Stimulated activated CD8-positive, alpha-beta memory T cell treated with anti-CD3 and anti-CD28 coated beads, Interleukin-15, amount 100 ng/mL, for 48 hours (primary cell): ENCODE results near the gene NDUFS6.
"Not testable (repeated sequence)": the region's sequence is repeated elsewhere in the genome, so short reads cannot be mapped to it uniquely, and the experiment has no call there.

Experiments
- DNase-seq, 2 donors: peaks; one replicate each; pipeline ENCODE4 v3.0.0-alpha.2; 2020; ENCODE audit warnings: low read depth in 2 of 2

The NDUFS6 gene

DNA sequence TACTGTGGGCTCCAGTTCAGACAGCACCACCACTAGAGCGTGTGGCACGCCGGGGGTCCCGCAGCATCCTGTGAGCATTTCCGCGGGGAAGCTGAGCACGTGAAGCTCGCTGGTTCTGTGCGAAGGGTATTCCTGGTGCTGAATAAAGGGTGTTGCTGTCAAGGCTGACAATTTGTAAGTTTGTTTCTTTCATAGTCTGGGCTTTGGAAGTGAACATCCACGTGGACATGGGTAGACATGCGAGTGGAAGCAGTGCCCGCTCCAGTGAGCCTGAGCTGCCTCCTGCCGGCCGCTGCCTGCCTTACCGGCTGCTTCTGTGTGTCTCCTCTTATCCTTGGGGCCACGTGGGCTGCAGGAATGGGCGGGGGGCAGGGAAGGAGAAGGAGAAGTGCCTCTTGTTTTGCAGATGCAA is 14.7 kb downstream of the NDUFS6 start:
- no peak for DNase-seq

DNA sequence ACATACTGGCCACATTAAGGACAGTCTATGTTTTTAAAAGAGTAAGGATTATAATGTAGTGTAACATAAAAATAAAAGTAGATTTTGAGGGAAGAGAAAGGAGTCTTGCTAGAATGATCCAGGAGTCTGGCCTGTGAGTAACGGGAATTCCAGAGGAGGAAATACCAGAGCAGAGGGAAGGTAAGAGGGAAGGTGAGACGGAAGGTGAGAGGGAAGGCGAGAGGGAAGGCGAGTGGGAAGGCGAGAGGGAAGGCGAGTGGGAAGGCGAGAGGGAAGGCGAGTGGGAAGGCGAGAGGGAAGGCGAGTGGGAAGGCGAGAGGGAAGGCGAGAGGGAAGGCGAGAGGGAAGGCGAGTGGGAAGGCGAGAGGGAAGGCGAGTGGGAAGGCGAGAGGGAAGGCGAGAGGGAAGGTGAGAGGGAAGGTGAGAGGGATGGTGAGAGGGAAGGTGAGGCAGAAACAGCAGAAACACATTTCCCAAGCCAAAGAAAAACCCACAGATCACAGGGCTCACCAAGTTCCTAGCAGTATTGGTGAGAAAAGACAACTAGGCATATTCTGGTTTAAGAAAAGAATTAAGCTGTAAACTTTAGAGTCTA is 15.4 kb downstream of the NDUFS6 start:
- DNase-seq, result not testable (repeated sequence)

GRCh38 chr5:1817261-1818043 is 16.2 kb downstream of the NDUFS6 start:
- no peak for DNase-seq

DNA sequence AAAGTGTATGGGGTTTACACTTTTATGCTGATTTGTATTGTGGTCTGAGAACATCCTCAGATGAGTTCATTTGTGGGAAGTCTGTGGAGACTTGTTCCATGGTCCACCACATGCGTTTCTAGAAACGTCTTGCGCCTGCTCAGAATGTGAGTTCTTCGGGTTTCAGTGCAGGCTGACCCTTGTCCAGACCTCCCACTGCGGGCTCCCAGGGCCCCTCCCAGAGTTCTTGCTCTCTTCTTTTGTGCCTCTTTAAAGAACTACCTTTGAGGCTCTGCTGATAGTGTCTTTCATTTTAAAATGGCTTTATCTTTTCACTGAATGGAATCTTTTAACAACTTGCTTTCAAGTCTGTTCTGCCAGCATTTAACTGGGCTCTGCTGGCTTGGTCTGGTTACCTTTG is 17.6 kb downstream of the NDUFS6 start:
- DNase-seq, result no peak

GRCh38 chr5:1819458-1819857 is 18.3 kb downstream of the NDUFS6 start:
- no peak for DNase-seq

- DNase-seq, result no peak
Measured at GRCh38 chr5:1820381-1820780, 19.2 kb downstream of the NDUFS6 start.

DNA sequence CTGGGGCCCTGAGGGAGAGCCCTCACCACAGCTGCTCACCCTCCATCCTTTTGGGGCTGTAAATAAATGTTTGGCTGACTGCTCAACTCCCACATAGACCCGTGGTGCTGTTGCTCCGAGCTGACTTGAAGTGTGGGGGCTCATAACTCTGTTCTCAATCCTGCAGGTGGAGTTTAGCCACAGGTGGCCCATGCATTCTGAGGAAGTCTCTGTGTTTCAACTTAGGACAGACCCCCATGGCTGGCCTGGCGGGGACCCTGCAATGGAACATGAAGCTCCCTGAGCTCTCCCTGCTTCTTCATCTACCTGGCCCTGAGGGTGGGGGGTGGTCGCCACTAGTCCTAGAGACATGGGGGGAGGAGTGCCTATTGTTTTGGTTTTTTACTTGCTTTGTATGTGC is 19.7 kb downstream of the NDUFS6 start:
- no peak for DNase-seq

- DNase-seq, result no peak
Measured at GRCh38 chr5:1821862-1822261, 20.7 kb downstream of the NDUFS6 start.

GRCh38 chr5:1823381-1824034 is 22.3 kb downstream of the NDUFS6 start:
- DNase-seq, result no peak

DNA sequence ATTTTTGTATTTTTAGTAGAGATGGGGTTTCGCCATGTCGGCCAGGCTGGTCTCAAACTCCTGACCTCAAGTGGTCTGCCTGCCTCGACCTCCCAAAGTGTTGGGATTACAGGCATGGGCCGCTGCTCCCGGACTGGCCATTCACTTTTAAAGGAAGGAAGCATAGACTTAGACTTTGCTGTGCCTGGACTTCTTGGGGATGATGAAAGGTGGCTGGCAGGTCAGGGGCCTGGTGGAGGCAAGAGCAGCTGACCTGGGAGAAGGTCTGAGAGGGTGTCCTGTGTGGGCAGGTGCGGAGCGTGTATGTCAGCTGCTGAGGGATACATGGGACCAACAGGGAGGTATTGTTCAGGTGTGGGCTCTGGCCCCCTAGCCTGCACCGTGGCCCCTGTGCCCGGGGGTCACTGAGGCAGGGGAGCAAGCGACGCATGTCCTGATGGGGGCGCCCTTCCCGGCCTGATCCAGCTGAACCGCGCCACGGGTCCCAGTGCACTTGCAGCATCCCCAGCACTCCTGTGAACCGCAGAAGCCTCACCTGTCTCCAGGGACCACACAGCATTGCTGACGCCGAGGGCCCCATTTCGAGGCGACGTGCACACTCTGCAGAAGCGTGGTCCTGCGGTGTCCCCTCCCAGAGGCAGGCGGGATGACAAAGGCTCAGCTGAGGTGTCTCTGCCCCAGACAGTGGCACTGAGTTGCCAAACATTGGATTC is 23.1 kb downstream of the NDUFS6 start:
- no peak for DNase-seq

GRCh38 chr5:1824903-1825841 is 24.0 kb downstream of the NDUFS6 start:
- DNase-seq, result no peak

DNA sequence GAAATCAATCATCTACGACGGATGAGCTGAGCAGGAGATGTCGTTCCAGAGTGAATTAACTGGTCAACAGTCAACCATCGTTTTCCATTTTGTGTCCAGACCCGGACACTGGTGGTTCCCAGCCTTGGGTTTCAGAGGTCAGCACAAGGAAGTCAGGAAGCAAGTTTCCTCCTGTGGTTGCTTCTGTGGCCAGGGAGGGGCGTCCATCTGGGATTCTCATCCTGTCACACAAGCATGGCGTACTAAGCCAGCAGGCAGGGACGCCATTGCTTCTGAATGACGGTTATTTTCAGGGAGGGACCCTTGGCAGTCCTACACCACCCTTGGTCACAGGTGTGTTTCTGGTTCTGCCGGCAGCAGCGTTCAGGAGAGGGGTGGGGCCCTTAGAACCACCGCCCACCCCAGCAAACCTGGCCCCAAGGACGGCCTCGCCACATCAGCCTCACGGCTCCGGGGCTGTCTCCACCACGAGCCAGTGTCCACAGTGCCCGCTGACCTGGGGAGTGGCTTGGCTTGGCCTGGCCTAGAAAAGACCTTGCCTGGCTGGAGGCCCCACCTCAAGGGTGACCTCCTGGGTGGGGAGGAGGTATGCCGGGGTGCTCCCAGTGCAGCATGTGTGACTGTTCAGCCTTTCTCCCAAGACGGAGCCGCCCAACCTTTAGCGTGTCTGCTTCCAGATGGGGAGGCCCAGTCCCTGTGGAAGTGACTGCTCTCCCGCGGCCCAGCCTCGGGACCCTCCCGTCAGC is 25.2 kb downstream of the NDUFS6 start:
- DNase-seq, result no peak

GRCh38 chr5:1827025-1827885 is 26.0 kb downstream of the NDUFS6 start:
- no peak for DNase-seq

DNA sequence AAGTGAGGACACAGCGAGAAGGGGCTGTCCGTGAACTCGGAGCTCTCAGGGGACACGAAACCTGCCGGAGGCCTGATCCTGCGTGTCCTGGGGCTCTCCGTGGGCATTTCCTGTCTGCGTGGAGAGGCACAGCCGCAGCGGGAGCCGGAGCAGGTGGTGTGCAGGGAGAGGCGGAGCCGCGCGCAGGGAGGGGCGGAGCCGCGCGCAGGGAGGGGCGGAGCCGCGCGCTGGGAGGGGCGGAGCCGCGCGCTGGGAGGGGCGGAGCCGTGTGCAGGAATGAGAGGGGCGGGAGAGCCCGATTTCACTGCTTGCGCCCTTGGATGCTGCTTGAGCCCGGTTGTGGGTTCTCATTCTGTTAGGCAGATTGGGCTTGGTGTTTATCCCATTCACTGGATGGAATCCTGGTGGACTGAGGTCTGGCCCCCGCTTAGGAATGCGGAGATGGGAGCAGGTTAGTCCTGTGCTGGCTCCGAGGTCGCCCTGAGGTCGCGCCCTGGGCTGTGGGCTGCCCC is 26.7 kb downstream of the NDUFS6 start:
- no peak for DNase-seq

DNA sequence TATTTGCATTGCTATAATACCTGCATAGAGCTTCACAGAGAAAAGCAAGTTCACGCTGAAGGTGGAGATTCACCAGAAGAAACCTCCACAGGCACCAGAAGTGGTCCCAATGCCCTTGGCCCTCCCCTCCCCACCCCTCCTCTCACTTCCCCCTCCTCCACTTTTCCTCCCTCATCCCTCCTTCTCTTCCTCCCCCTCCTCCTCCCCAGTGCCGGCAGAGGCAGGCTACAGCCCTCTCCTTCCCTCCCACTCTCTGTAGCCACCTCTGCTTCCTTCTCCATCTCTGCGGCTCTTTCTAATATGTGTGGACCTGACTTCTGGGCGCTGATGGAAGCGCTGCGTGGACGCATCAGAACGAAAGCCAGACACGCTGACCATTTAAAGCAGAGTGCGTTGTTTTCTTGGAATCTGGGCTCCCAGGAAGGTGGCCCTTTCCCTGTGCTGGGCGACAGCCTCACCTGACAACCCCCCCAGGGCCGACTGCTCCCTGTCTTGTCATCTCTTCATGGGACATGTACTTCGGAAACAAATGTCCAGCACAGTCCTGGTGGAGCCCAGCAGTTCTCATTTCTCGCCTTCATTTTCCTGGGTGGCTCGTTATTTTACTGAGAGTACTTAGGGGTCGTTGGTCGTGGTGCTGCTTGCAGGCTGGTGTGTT is 29.5 kb downstream of the NDUFS6 start:
- no peak for DNase-seq

- DNase-seq, result no peak
Measured at GRCh38 chr5:1831257-1831656, 30.1 kb downstream of the NDUFS6 start.

DNA sequence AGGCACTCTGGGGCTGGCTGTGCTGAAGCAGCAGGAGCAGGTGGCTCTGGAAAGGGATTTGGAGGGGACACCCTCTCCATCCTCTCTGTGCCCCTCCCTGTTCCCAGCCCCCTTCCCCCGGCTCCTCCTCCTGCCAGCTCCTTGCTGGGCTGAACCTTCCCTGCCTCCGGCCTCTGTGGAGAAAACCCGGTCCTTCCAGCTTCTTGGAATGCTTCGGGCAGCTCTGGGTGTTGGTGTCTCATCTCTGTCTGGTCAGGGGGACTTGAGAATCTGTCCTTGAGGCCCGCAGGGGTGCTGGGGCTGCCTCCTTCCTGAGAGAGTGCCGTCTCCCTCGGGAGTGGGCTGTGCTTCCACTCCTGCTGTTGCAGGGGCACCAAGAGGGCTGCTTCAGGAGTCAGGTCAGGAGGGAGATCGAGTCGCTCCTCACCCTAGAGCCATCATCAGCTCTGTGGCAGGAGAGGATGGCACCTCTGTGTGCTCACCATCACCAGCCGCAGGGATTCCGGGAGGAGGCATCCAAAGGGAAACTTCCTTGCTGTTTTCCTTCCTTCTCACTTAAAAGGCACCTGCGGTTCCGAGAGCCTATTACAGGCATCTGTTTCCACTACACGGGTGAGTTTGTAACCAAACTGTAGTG is 30.6 kb downstream of the NDUFS6 start:
- no peak for DNase-seq

GRCh38 chr5:1832511-1833250 is 31.5 kb downstream of the NDUFS6 start:
- DNase-seq, result no peak
